Activated T-helper 1 cell treated with anti-CD3 and anti-CD28 coated beads, Interleukin-12 subunit alpha, Interleukin-12 subunit beta, Interleukin-2, Interleukin-4 antibody, amounts not matched to agents 30 ng/mL and 10 ng/mL and 1 ng/mL, durations not matched to agents 14 hours and 24 hours and 36 hours (primary cell): Measurements from ENCODE around the gene MYO3B. TPM values are rescaled to one million over a fixed set of nuclear protein-coding genes. Genes with fewer than 3 reads are reported as not detected.
"Not testable (repeated sequence)": the region's sequence is repeated elsewhere in the genome, so short reads cannot be mapped to it uniquely, and the experiment has no call there.

Experiments used
- DNase-seq: peaks from one replicate; pipeline ENCODE4 v3.0.0; 2021; ENCODE audit warnings: low spot score
- H3K27ac Mint-ChIP-seq: one replicate; pipeline ENCODE4 v1.8.0; 2021; ENCODE audit warnings: mild to moderate bottlenecking, mixed read lengths
- H3K27me3 Mint-ChIP-seq: one replicate; pipeline ENCODE4 v1.8.0; 2022; ENCODE audit warnings: mild to moderate bottlenecking, moderate library complexity, mixed read lengths; ENCODE audit not compliant: insufficient read depth
- H3K36me3 Mint-ChIP-seq: one replicate; pipeline ENCODE4 v1.8.0; 2021; ENCODE audit warnings: low read depth, mixed read lengths
- H3K4me1 Mint-ChIP-seq: one replicate; pipeline ENCODE4 v1.8.0; 2021; ENCODE audit warnings: low read depth, mixed read lengths
- H3K4me3 Mint-ChIP-seq: one replicate; pipeline ENCODE4 v1.8.0; 2021; ENCODE audit warnings: mild to moderate bottlenecking, moderate library complexity, mixed read lengths
- H3K9me3 Mint-ChIP-seq: one replicate; pipeline ENCODE4 v1.8.0; 2021; ENCODE audit warnings: mixed read lengths
- intact Hi-C: fragments of 100-400 bp; cut with micrococcal nuclease; formaldehyde crosslinking; loops from one replicate; pipeline ENCODE4 v1.15.1; 2024
- total RNA-seq: library from RNA; stranded (reverse); gene quantifications from 2 replicates; pipeline ENCODE4 v1.2.3, GENCODE V29; 2022

Gene MYO3B
- total RNA-seq, 1 donor from 2014 or later, result 0.57 TPM

DNA sequence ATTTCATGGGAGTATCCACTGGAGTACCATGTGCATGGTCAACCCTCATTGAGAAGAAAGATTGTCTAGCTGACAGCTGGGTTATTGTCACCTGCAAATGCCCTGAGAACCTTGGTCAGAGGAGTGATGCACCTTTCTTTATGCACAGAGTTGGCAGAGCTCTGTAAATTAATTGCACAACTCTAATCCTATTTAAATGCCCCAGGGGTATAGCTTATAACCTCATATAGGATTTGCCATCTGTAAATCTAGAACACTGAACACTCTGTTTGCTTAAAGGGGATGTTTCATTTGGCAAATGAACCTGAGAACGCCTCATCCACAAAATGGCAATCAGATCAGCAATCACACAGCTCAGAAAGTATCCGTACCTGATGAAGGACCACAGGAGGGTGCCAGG is 465.4 kb downstream of the MYO3B start:
- Mint-ChIP-seq H3K4me3 (no peak overlapping the region), H3K9me3 (no peaks in the 10 kb centered on the region), H3K4me1 (no peaks in the 10 kb centered on the region), H3K27me3 (peaks cover 4% of the 10 kb centered on the region), H3K36me3 (no peaks in the 10 kb centered on the region), H3K27ac (no peak overlapping the region)
- intact Hi-C loops, result no loop called here
- no peak for DNase-seq

DNA sequence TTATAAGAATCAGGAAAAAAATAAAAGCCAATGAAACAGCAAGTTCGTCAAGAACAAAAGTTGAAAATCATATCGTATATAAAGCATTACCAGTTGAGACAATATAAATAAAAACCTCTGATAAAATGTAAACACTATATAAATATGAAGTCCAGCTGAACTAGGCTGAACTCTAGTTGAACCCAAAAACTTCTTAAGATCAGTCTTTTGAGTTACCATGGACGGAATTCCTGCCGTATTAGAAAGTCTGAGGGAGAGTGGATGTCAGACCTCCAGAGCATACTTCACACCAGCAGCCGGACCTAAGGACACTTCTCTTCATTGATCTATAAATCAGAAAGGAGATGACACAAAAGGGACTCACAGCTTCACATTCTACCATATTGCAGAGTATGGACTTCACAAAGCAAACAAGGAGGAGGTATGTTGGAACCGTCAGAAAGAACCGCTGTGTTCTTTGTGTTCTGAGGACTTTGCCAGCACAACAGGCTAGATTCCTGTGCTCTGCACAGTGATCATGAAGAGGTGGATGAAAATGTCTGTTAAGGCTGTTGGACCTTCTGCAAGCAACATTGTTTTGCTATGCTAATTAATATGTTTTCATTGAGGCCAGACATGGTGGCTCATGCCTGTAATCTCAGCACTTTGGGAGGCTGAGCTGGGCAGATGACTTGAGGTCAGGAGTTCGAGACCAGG is 469.9 kb downstream of the MYO3B start:
- no peaks in the 10 kb centered on the region for H3K36me3 Mint-ChIP-seq
- H3K4me1 Mint-ChIP-seq, result peaks cover 14% of the 10 kb centered on the region
- no peak overlapping the region for H3K4me3 Mint-ChIP-seq
- no peaks in the 10 kb centered on the region for H3K9me3 Mint-ChIP-seq
- intact Hi-C loops, result no loop called here
- DNase-seq, result no peak
- H3K27ac Mint-ChIP-seq, result no peak overlapping the region
- peaks cover 4% of the 10 kb centered on the region for H3K27me3 Mint-ChIP-seq

DNA sequence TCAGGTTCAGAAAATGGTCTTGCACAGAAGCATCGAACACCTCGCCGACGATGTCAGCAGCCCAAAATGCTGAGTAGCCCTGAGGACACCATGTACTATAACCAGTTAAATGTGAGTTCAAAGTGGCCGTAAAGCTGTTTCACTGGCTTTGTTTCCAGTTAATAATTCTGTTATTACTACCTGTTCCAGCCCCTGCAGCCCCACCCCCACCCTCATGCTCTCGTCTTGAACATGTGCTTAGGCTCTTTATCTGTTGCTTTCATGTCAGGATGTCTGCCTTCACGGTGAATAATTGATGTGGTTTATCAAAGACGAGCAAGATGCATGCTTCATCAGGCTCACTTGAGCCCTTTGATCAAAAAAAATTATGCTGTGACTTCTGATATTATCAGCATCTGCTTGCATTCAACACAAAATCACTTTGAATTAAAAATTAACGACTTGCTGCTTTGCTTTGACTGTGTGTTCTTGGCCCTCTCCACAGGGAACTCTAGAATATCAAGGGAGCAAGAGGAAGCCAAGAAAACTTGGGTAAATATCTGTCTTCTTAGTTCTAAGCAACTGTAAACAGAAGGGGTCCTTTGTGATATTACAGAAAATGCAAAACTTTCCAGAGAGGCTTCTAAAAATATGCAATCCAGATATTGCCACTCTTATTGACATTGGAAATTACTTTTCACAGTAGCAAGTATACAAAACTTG is 473.8 kb downstream of the MYO3B start:
- no peak overlapping the region for H3K4me3 Mint-ChIP-seq
- no peak for DNase-seq
- H3K27ac Mint-ChIP-seq, result no peak overlapping the region
- intact Hi-C loops, result no loop called here
- no peaks in the 10 kb centered on the region for H3K9me3 Mint-ChIP-seq
- H3K4me1 Mint-ChIP-seq, result peaks cover 14% of the 10 kb centered on the region
- no peaks in the 10 kb centered on the region for H3K36me3 Mint-ChIP-seq
- peaks cover 4% of the 10 kb centered on the region for H3K27me3 Mint-ChIP-seq

DNA sequence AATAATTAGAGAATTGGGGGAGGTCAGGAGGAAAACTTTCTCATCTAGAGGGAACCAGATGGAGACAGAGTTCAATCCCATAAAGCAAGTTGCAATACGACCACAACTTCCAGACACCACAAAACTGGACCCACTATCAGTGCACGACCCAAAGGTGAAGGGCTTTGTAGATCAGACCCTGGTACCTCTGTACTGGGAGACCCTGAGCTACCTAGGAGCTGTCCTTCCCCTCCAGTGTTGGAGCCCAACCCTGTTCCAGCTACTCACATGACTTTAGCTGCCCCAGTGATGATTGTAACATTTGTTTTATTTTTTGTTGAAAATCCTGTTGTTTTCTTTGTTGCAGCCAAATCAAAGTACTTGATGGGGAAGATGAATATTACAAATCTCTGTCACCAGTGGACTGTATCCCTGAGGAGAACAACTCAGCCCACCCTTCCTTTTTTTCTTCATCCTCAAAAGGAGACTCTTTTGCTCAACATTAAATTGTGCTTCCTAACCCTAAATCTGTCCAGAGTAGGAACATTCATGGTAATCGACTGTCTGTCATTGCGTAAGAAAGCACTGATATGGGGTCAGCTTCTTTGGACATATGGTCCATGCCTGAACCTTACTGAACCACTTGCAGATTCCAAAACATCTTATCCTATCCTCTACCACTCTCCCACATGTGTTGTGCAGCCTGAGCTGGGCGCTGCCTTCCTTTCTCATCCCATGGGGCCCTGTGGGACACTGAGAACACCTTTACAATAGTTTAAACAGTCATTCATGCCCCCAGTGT is 474.9 kb downstream of the MYO3B start:
- Mint-ChIP-seq H3K27me3 (peaks cover 4% of the 10 kb centered on the region), H3K4me1 (peaks cover 14% of the 10 kb centered on the region), H3K9me3 (no peaks in the 10 kb centered on the region), H3K27ac (no peak overlapping the region), H3K4me3 (no peak overlapping the region), H3K36me3 (no peaks in the 10 kb centered on the region)
- DNase-seq, result no peak
- intact Hi-C loops, result no loop called here

DNA sequence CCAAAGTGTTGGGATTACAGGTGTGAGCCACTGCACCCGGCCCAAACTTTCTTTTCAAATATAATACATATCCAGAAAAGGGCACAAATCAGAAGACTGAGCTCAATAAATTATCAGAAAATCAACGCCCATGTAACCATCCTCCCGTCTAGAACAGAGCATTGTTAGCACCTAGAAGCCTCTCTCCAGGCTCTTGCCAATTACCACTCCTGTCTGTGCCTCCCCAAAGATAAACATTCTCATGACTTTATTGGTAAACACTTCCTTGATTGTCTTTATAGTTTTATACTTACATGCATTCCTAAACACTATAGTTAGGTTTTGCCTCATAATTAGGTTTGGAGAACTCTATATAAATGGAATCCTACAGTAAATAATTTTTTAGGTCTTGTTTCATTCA is 478.7 kb downstream of the MYO3B start:
- DNase-seq, result no peak
- intact Hi-C loops, result no loop called here
- peaks cover 4% of the 10 kb centered on the region for H3K4me1 Mint-ChIP-seq
- peaks cover 9% of the 10 kb centered on the region for H3K27me3 Mint-ChIP-seq
- H3K36me3 Mint-ChIP-seq, result no peaks in the 10 kb centered on the region
- H3K4me3 Mint-ChIP-seq, result no peak overlapping the region
- no peaks in the 10 kb centered on the region for H3K9me3 Mint-ChIP-seq
- no peak overlapping the region for H3K27ac Mint-ChIP-seq

DNA sequence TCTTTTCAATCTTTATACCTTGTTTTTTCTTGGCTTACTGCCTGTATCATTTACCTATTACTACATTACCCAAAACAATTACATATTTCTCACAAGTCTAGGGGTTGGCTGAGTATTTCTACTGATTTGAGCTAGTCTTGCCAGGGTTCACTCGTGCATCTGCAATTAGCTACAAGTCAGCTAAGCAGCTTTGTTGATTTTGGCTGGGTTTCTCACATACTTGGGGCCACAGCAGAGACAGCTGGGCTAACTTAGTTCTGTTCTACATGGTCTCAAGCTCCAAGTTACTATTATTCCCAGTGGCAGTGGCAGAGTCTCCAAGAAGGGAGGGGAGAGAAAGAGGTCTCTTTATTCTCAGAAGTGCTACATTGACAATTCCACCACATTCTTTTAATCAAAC is 482.5 kb downstream of the MYO3B start:
- no peak for DNase-seq
- H3K36me3 Mint-ChIP-seq, result no peaks in the 10 kb centered on the region
- H3K27me3 Mint-ChIP-seq, result peaks cover 12% of the 10 kb centered on the region
- H3K4me3 Mint-ChIP-seq, result no peak overlapping the region
- no peaks in the 10 kb centered on the region for H3K4me1 Mint-ChIP-seq
- H3K9me3 Mint-ChIP-seq, result no peaks in the 10 kb centered on the region
- no peak overlapping the region for H3K27ac Mint-ChIP-seq
- intact Hi-C loops, result no loop called here

DNA sequence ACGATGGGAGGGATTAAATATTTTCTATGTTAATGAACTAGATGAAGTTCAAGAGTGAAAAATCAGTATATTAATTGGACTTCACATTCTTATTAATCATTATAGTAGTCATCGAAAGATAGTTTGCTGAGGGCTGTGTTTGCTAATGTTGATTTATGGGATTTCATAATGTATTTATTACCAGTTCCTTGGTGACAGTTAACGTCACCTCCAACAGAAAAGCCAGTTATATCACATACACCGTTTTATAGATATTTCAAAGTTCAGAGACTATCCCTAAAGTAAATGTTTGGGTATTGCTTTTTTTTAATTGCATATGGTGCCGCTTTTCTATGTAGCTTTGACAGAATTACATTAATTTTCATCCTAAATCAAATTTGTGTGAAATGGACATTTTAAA is 487.8 kb downstream of the MYO3B start:
- H3K27ac Mint-ChIP-seq, result no peak overlapping the region
- intact Hi-C loops, result no loop called here

DNA sequence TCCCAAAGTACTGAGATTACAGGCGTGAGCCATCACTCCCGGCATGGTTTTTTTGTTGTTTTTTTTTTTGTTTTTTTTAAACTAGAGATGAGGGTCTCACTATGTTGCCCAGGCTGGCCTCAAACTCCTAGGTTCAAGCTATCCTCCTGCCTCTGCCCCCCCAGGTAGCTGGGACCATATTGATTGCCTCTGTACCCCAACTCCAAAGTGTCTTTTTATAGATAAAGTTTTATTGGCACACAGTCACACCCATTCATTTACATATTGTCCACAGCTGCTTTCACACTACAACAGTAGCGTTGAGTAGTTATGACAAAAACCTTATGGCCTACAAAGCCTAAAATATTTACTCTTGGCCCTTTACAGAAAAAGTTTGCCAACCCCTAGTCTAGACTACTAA is 492.0 kb downstream of the MYO3B start:
- H3K27me3 Mint-ChIP-seq, result peaks cover 6% of the 10 kb centered on the region
- no peak overlapping the region for H3K27ac Mint-ChIP-seq
- H3K36me3 Mint-ChIP-seq, result no peaks in the 10 kb centered on the region
- intact Hi-C loops, result no loop called here
- H3K4me3 Mint-ChIP-seq, result no peak overlapping the region
- no peak for DNase-seq
- H3K9me3 Mint-ChIP-seq, result no peaks in the 10 kb centered on the region
- no peaks in the 10 kb centered on the region for H3K4me1 Mint-ChIP-seq

More for the DNA sequence above, 487.8 kb downstream of the MYO3B start:
- Mint-ChIP-seq H3K9me3 (no peaks in the 10 kb centered on the region), H3K4me3 (no peak overlapping the region), H3K36me3 (no peaks in the 10 kb centered on the region), H3K27me3 (peaks cover 5% of the 10 kb centered on the region), H3K4me1 (no peaks in the 10 kb centered on the region)
- no peak for DNase-seq

DNA sequence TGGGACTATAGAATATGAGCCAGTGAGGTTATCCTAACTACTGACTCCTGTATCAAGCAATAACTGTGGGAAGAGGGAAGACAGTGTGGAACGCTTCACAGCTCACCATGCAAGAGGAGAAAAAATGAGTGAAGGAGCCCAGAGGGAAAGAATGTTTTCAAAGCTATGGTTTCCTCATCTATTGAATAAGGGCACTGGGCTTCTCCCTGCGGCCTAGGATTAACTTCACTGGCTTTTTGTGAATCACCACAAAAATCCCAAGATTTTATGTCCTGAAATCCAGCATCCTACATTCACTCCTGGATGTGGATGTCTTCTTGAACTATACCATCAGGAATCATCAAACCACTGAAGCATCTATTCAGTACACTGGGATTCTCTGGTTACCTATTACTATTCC is 492.7 kb downstream of the MYO3B start:
- H3K27me3 Mint-ChIP-seq, result peaks cover 6% of the 10 kb centered on the region
- no peak for DNase-seq
- no peak overlapping the region for H3K27ac Mint-ChIP-seq
- no peak overlapping the region for H3K4me3 Mint-ChIP-seq
- no peaks in the 10 kb centered on the region for H3K9me3 Mint-ChIP-seq
- H3K4me1 Mint-ChIP-seq, result no peaks in the 10 kb centered on the region
- H3K36me3 Mint-ChIP-seq, result no peaks in the 10 kb centered on the region
- intact Hi-C loops, result no loop called here

DNA sequence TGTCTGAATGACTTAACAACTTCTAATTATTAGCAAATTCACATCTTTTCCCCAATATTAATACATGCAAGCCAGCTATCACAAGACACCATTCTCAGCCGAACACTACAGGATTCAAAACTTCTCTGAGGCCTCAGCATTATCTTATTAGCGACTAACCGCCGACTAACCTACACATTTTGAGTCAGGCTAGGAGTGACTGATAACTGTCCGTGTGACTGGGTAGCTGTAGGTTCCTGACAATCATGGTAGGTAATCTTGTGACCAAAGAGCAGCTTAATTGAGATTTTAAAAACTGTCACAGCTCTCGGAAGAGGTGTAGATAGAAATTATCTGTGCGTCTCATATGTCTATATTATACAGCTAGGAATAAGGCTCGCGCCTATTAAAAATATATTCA is 493.1 kb downstream of the MYO3B start:
- H3K36me3 Mint-ChIP-seq, result no peaks in the 10 kb centered on the region
- H3K4me1 Mint-ChIP-seq, result no peaks in the 10 kb centered on the region
- H3K27me3 Mint-ChIP-seq, result peaks cover 6% of the 10 kb centered on the region
- H3K27ac Mint-ChIP-seq, result no peak overlapping the region
- H3K9me3 Mint-ChIP-seq, result no peaks in the 10 kb centered on the region
- DNase-seq, result no peak
- no peak overlapping the region for H3K4me3 Mint-ChIP-seq
- intact Hi-C loops, result no loop called here

DNA sequence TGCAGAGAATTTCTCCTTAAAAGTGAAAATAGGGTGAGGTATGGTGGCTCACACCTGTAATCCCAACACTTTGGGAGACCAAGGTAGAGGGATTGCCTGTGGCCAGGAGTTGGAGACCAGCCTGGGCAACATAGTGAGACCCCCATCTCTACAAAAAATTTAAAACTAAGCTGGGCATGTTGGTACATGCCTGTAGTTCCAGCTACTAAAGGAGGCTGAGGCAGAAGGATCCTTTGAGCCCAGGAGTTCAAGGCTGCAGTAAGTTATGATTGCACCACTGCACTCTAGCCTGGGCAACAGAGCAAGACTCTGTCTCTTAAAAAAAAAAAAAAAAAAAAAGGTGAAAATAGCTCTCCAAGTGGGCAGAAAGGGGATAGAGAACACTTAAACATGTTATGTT is 496.3 kb downstream of the MYO3B start:
- H3K36me3 Mint-ChIP-seq, H3K27ac Mint-ChIP-seq, H3K4me3 Mint-ChIP-seq, H3K9me3 Mint-ChIP-seq, intact Hi-C loops, H3K4me1 Mint-ChIP-seq, H3K27me3 Mint-ChIP-seq, DNase-seq: not testable (repeated sequence)

DNA sequence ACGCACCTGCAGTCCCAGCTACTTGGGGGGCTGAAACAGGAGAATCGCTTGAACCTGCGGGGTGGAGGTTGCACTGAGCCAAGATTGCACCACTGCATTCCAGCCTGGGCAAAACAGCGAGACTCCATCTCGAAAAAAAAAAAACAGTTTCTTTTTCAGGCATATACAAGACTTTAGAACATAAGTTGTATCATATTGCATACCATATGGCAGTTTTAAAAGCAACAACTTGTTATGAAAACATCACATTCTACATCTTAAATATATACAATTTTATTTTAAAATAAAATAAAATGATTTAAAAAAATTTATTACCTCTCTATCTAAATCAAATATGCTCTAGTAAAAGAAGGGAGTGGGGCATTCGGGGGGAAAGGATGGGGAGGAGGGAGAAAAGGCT is 497.8 kb downstream of the MYO3B start:
- intact Hi-C loops, result no loop called here
- Mint-ChIP-seq H3K27ac (no peak overlapping the region), H3K4me3 (no peak overlapping the region), H3K36me3 (no peaks in the 10 kb centered on the region), H3K9me3 (no peaks in the 10 kb centered on the region), H3K27me3 (peaks cover 6% of the 10 kb centered on the region), H3K4me1 (no peaks in the 10 kb centered on the region)
- no peak for DNase-seq

DNA sequence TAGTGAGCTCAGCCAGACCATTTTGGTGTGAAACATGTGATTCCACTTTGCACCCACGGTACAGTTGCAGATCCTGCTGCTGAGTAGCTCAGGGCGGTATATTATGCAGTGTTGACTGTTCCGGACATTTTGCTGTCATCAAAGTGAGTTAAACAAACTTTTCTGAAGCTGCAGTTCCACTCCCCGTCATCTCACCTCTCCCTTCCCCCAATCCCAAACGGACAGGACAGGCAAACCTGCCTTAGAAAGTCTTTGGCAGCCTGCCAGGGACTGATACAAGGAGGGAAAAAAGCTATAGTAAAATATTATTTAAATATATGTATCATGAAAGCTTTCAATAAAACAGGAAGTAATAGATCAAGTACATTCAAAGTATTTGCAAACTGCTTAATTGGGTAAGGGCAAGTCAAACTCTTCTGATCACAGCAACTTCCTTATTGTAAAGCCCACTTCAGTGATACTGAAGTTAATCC is 501.7 kb downstream of the MYO3B start:
- Mint-ChIP-seq H3K9me3 (no peaks in the 10 kb centered on the region), H3K4me1 (no peaks in the 10 kb centered on the region), H3K27me3 (peaks cover 3% of the 10 kb centered on the region), H3K36me3 (no peaks in the 10 kb centered on the region), H3K27ac (no peak overlapping the region), H3K4me3 (no peak overlapping the region)
- intact Hi-C loops, result no loop called here
- DNase-seq, result no peak
